ENCODE measurements around the gene TRPV5. TPM values are rescaled to one million over a fixed set of nuclear protein-coding genes. Genes with fewer than 3 reads are reported as not detected.

The TRPV5 gene
- total and polyA plus RNA-seq, 2 of the 8 experiments (the other 6 are each of a cell fraction or from before 2014, with no cell fraction given) = 0.03 TPM; not detected in 1

DNA sequence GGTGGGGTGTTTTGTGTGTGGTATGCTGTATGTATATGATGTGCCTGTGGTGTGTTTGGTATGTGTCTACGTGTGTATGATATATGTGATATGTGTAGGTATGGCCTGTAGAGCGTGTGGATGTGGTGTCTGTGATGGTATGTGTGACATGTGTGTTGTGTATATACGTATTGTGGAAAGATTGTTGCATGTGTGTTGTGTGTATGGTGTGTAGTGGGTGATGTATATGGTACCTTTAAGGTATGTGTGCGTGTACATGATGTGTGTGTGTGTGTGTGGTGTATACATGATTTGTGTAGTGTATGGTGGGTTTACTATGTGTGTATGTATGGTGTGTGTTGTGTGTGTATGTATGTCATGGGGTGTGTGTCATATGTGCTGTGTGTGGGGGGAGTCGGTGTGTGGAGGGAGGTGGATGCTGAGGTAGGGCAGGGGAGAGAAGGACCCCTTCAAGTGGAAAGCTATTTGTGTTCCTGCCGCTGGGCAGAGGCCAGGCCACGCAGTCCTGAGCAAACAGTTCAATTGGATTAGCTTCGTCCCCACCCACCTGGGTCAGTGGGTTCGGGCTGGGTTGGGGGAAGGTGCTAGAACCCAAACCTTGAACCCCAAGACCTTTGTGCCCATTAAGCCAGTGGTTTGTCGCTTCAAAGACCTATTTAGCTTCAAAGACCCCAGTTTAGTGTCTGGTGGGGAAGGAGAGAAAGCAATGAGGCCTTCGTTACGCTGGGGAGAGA lies 46.1 kb downstream of the TRPV5 start:
- Histone ChIP-seq H3K4me1 (replicated peaks in 1 of 4; ENCODE audit: control insufficient read depth in 3 of 4, insufficient read depth in 4 of 4, low read length in 3 of 4) (peaks cover 0 to 10% (median 2%) of the 10 kb centered on the region in 4 experiments; a peak in 2 of 7 replicates), H3K18ac (ENCODE audit: extremely low read depth, low read length) (no peak overlapping the region), H2BK5ac (ENCODE audit: low read depth, low read length) (no peak overlapping the region), H3K4ac (replicated peaks; ENCODE audit: insufficient read length, low read depth, low read length) (no peak overlapping the region), H3K23ac (ENCODE audit: insufficient read length) (no peak overlapping the region), H3K79me1 (ENCODE audit: low read depth, low read length) (no peaks in the 10 kb centered on the region), H2BK12ac (ENCODE audit: low read depth, low read length) (no peak overlapping the region), H2AFZ (ENCODE audit: low read length) (no peak overlapping the region), H3K14ac (ENCODE audit: insufficient read length) (no peak overlapping the region), H3K36me3 (ENCODE audit: control insufficient read depth in 2 of 4, insufficient read depth in 4 of 4, low read length in 3 of 4) (no peaks in the 10 kb centered on the region), H2AK5ac (ENCODE audit: low read depth, low read length) (peak overlapping the region; percentile 40; the same call in 1 of the 2 replicates), H3K4me3 (ENCODE audit: extremely low read depth in 1 of 4, insufficient read depth in 2 of 4, low read depth in 3 of 4, low read length in 4 of 4) (no peak overlapping the region), H3K56ac (replicated peaks; ENCODE audit: insufficient read length, low read depth, low read length) (peak overlapping the region; percentile 74), H3K23me2 (ENCODE audit: low read depth, low read length) (peaks cover 10% of the 10 kb centered on the region; the same call in 1 of the 2 replicates), H3K9me3 (ENCODE audit: insufficient read depth in 2 of 2, low read depth in 1 of 2, low read length in 1 of 2) (no peaks in the 10 kb centered on the region), H3K27ac (ENCODE audit: low read depth, low read length) (no peak overlapping the region), H4K5ac (ENCODE audit: insufficient read length, low read depth, low read length) (no peak overlapping the region), H3K4me2 (ENCODE audit: insufficient read depth in 1 of 2, low read depth in 2 of 2, low read length in 2 of 2) (no peak overlapping the region), H4K8ac (ENCODE audit: extremely low read depth, insufficient read depth, low read length) (no peak overlapping the region), H2BK120ac (replicated peaks; ENCODE audit: low read depth, low read length) (no peak overlapping the region), H2BK15ac (ENCODE audit: low read length) (0 out of 2 replicates have a peak overlapping the region, but pooled peaks have one; percentile 22), H3K27me3 (replicated peaks in 1 of 4; ENCODE audit: control insufficient read depth in 3 of 4, extremely low read depth in 1 of 4, insufficient read depth in 3 of 4, low read length in 3 of 4) (no peaks in the 10 kb centered on the region), H3K79me2 (ENCODE audit: control insufficient read depth in 1 of 2, insufficient read depth in 2 of 2, low read length in 2 of 2) (no peaks in the 10 kb centered on the region), H4K20me1 (replicated peaks in 1 of 2; ENCODE audit: control insufficient read depth in 1 of 2, insufficient read depth in 2 of 2, low read length in 2 of 2) (peaks cover 0 to 5% of the 10 kb centered on the region in 2 experiments), H4K91ac (replicated peaks; ENCODE audit: insufficient read length, low read length) (no peak overlapping the region), H3K9ac (replicated peaks in 1 of 4; ENCODE audit: extremely low read depth in 1 of 4, low read depth in 3 of 4, low read length in 3 of 4) (no peak overlapping the region), H2BK20ac (ENCODE audit: low read length) (0 out of 2 replicates have a peak overlapping the region, but pooled peaks have one; percentile 25)
- TF ChIP-seq CREB1 (IDR thresholded peaks at IDR 0.05) (no peak), CEBPB (IDR thresholded peaks at IDR 0.05; ENCODE audit: low read depth, low read length) (no peak), BRCA1 (IDR thresholded peaks at IDR 0.05; ENCODE audit: low read depth, low read length) (no peak), MAFK (IDR thresholded peaks at IDR 0.05; ENCODE audit: low read depth, low read length) (no peak), TAF1 (IDR thresholded peaks at IDR 0.05; ENCODE audit: low read depth, low read length) (no peak), SIRT6 (IDR thresholded peaks at IDR 0.05; ENCODE audit: low read length) (no peak), RNF2 (IDR thresholded peaks at IDR 0.05; ENCODE audit: borderline replicate concordance, low read depth, low read length, missing control alignments, poor library complexity, severe bottlenecking) (no peak)
- TF ChIP-seq, protein P1, sequence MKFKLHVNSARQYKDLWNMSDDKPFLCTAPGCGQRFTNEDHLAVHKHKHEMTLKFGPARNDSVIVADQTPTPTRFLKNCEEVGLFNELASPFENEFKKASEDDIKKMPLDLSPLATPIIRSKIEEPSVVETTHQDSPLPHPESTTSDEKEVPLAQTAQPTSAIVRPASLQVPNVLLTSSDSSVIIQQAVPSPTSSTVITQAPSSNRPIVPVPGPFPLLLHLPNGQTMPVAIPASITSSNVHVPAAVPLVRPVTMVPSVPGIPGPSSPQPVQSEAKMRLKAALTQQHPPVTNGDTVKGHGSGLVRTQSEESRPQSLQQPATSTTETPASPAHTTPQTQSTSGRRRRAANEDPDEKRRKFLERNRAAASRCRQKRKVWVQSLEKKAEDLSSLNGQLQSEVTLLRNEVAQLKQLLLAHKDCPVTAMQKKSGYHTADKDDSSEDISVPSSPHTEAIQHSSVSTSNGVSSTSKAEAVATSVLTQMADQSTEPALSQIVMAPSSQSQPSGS (IDR thresholded peaks at IDR 0.05; ENCODE audit: low read length) = no peak
- FAIRE-seq = no peak
- POLR2A ChIA-PET (ENCODE audit: partially characterized antibody) = interaction anchor here (1.2 kb wide), 1 partner anchor 14 kb away, joined by 4 read pairs; no protein-coding TSS in a partner anchor
- DNase-seq (ENCODE audit: low read depth in 1 of 2, low spot score in 2 of 2) = no peak
- 86% methylated on average over 12 of the region's 12 CpGs; no CpG with 5 or more reads in 1 of the 2 experiments for WGBS, 2 experiments (ENCODE audit: extremely low coverage in 1 of 2, insufficient coverage in 1 of 2, insufficient read length in 1 of 2, insufficient replicate concordance in 2 of 2, low coverage in 1 of 2, low lambda C conversion rate in 2 of 2, missing lambda C conversion rate in 1 of 2)
- CTCF ChIA-PET (ENCODE audit: partially characterized antibody) = interaction anchor here (0.6 to 2.5 kb wide), 14 partner anchors 10 to 327 kb away, joined by 3 to 18 read pairs (median 4); no protein-coding TSS in a partner anchor

Measured in H1 (cell line).